Measurements from ENCODE around the gene TRAPPC10.
"Not testable (repeated sequence)": the region's sequence is repeated elsewhere in the genome, so short reads cannot be mapped to it uniquely, and the experiment has no call there.

The TRAPPC10 gene

GRCh38 chr21:44144784-44145602 lies 132.9 kb downstream of the TRAPPC10 start:
- not testable (repeated sequence) for H3K27ac ChIP-seq (ENCODE audit: low read depth, low read length); H3K4me3 ChIP-seq (ENCODE audit: low read length); H3K36me3 ChIP-seq (ENCODE audit: control insufficient read depth, insufficient read depth, low read length); H3K9ac ChIP-seq (ENCODE audit: low read length); H3K27me3 ChIP-seq (ENCODE audit: control insufficient read depth, insufficient read depth, low read length); H3K4me1 ChIP-seq (ENCODE audit: control insufficient read depth, insufficient read depth, low read length)

- H3K36me3 ChIP-seq (ENCODE audit: control insufficient read depth, insufficient read depth, low read length); H3K27me3 ChIP-seq (ENCODE audit: control insufficient read depth, insufficient read depth, low read length); H3K4me1 ChIP-seq (ENCODE audit: control insufficient read depth, insufficient read depth, low read length); H3K9ac ChIP-seq (ENCODE audit: low read length); H3K4me3 ChIP-seq (ENCODE audit: low read length); H3K27ac ChIP-seq (ENCODE audit: low read depth, low read length): not testable (repeated sequence)
These were observed 133.5 kb downstream of the TRAPPC10 start for GRCh38 chr21:44145616-44146015.

DNA sequence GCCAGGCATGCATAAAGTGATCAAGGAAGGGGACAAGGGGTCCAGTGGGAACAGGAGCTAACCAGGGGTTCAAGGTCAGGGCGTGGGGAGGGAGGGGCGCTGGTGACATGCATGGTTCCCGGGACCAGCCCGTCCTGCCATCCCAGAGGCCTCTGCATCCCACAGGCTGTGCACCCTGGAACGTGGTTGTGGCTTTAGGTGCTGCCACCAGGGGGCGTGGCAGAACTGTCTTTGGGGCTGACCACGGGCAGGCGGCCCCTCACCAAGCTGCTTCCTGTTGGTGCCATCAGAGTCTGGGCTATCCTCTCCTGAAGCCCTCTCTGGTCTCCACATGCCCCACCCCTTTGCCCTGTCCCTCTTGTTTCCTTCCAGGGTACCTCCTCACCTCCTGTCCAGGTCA lies 135.0 kb downstream of the TRAPPC10 start:
- not testable (repeated sequence) for H3K27ac ChIP-seq (ENCODE audit: low read depth, low read length); H3K4me3 ChIP-seq (ENCODE audit: low read length); H3K36me3 ChIP-seq (ENCODE audit: control insufficient read depth, insufficient read depth, low read length); H3K9ac ChIP-seq (ENCODE audit: low read length); H3K4me1 ChIP-seq (ENCODE audit: control insufficient read depth, insufficient read depth, low read length); H3K27me3 ChIP-seq (ENCODE audit: control insufficient read depth, insufficient read depth, low read length)

DNA sequence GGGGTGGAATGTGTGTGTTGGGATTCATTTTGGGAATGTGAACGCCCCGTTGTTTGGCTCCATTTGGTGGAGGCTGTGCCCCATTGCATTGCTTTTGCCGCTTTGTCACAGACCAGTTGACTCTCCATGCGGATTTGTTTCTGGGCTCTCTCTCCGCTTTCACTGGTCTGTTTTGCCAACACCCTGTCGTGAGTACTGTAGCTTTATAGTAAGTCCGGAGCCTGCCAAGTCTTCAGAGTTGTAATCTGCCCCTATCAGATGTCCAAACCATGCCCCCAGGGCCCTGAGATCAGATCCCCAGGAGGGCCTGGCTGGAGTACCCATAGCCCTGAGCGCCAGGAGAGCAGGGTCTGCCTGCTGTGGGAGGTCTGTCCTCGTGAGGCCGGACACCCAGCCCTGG lies 138.1 kb downstream of the TRAPPC10 start:
- not testable (repeated sequence) for H3K27ac ChIP-seq (ENCODE audit: low read depth, low read length); H3K4me3 ChIP-seq (ENCODE audit: low read length); H3K9ac ChIP-seq (ENCODE audit: low read length); H3K27me3 ChIP-seq (ENCODE audit: control insufficient read depth, insufficient read depth, low read length); H3K36me3 ChIP-seq (ENCODE audit: control insufficient read depth, insufficient read depth, low read length); H3K4me1 ChIP-seq (ENCODE audit: control insufficient read depth, insufficient read depth, low read length)

DNA sequence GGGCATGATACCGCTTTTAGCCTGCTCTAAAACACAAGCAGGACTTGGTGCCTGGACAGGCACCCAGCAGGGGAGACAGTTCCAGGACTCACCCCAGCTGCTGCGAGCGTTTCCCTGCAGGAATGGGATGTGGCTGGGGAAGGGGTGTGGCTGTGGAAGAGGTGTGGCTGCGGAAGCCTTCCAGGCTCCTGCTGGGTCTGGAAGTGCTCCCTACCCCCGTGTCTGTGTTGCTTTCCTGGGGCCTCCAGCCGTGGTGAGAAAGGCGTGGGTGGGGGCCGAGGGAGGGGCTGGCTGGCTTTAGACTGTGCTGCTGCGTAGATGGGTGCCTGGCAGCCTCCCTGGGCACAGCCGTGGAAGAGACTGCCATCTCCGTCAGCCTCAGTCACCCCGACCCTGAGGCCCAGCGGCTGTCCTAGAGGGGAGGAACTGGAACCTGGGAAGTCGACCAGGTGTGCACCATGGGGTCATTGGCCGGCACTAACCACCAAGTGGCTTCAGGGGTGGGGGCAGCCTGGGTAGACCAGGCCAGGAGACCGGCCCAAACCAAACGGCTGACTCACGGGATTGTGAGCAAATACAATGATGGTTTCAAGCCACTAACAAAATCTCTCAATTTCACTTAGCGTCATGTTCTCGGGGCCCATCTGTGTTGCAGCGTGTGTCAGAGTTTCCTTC lies 141.2 kb downstream of the TRAPPC10 start:
- not testable (repeated sequence) for H3K4me3 ChIP-seq (ENCODE audit: low read length); H3K4me1 ChIP-seq (ENCODE audit: control insufficient read depth, insufficient read depth, low read length); H3K9ac ChIP-seq (ENCODE audit: low read length); H3K27me3 ChIP-seq (ENCODE audit: control insufficient read depth, insufficient read depth, low read length); H3K36me3 ChIP-seq (ENCODE audit: control insufficient read depth, insufficient read depth, low read length); H3K27ac ChIP-seq (ENCODE audit: low read depth, low read length)

GRCh38 chr21:44153889-44154228 lies 141.8 kb downstream of the TRAPPC10 start:
- not testable (repeated sequence) for H3K4me1 ChIP-seq (ENCODE audit: control insufficient read depth, insufficient read depth, low read length); H3K36me3 ChIP-seq (ENCODE audit: control insufficient read depth, insufficient read depth, low read length); H3K9ac ChIP-seq (ENCODE audit: low read length); H3K27me3 ChIP-seq (ENCODE audit: control insufficient read depth, insufficient read depth, low read length); H3K27ac ChIP-seq (ENCODE audit: low read depth, low read length); H3K4me3 ChIP-seq (ENCODE audit: low read length)

DNA sequence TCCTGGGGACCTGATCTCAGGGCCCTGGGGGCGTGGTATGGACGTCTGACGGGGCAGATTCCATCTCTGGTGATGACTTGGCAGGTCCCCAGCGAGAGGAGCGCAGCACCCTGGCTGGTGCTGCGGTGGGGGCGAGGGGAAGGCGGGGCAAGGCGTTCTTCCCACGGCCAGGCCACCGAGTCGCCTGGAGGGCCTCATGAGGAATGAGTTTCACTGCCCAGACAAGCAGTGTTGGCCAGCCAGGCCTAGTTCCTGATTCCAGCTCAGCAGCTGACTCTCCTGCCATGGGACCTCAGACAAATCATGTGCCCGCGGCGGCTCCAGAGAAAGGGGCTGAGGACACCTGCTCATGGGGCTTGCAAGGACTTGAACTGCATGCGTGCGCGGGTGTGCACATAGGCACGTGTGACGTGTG lies 142.7 kb downstream of the TRAPPC10 start:
- H3K4me3 ChIP-seq (ENCODE audit: low read length); H3K27me3 ChIP-seq (ENCODE audit: control insufficient read depth, insufficient read depth, low read length); H3K36me3 ChIP-seq (ENCODE audit: control insufficient read depth, insufficient read depth, low read length): not testable (repeated sequence)

DNA sequence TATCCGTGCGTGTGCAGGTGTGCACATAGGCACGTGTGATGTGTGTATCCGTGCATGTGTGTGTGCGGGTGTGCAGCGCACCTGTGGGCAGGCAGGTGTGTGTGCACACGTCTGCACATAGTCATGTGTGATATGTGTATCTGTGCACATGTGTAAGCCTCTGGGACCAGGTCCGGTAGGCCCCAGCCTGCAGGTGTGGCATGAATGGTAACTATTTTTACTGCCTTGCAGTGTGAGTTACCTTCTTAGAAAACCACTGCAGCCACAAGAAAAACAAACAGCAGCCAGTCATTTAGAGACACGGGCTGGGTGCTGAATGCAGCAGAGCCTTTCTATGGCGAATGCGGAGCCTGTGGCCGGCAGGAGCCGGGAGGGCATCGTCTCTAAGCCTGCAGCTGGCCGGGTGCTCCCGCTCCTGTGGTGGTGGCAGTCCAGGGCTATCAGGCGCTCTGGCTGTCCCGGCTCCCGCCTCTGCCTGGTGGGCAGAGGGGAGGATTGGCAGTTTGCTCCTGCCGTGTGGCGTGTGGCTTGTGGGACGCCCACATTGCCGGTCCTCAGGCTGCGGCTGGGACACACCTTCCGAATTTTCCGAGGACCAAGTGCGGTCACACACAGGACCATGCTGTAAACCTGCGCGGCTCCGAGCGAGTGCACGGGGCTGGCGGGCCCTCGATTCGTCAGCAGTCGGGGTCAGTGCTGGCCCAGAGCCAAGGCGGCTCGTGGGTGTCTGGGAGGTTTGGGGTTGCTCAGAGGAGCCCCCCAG lies 143.3 kb downstream of the TRAPPC10 start:
- not testable (repeated sequence) for H3K4me1 ChIP-seq (ENCODE audit: control insufficient read depth, insufficient read depth, low read length); H3K9ac ChIP-seq (ENCODE audit: low read length); H3K27ac ChIP-seq (ENCODE audit: low read depth, low read length); H3K4me3 ChIP-seq (ENCODE audit: low read length); H3K36me3 ChIP-seq (ENCODE audit: control insufficient read depth, insufficient read depth, low read length); H3K27me3 ChIP-seq (ENCODE audit: control insufficient read depth, insufficient read depth, low read length)

More for the DNA sequence above, 142.7 kb downstream of the TRAPPC10 start:
- H3K27ac ChIP-seq (ENCODE audit: low read depth, low read length); H3K4me1 ChIP-seq (ENCODE audit: control insufficient read depth, insufficient read depth, low read length); H3K9ac ChIP-seq (ENCODE audit: low read length): not testable (repeated sequence)

DNA sequence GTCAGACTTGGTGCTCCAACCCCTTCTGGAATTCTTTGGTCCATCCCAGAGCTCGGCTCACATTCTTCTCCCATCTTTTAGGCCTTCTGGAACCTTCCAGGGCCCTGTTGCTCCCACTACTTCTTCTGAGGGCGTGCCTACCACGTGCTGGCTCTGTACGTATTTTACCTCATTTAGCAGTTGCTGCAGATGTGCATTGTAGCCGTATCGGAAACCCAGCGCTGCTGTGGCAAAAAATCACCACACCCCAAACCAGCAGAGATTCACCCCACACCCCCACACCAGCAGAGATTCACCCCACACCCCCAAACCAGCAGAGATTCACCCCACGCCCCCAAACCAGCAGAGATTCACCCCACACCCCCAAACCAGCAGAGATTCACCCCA lies 143.9 kb downstream of the TRAPPC10 start:
- H3K9ac ChIP-seq (ENCODE audit: low read length); H3K27me3 ChIP-seq (ENCODE audit: control insufficient read depth, insufficient read depth, low read length); H3K4me1 ChIP-seq (ENCODE audit: control insufficient read depth, insufficient read depth, low read length); H3K36me3 ChIP-seq (ENCODE audit: control insufficient read depth, insufficient read depth, low read length); H3K27ac ChIP-seq (ENCODE audit: low read depth, low read length); H3K4me3 ChIP-seq (ENCODE audit: low read length): not testable (repeated sequence)
